Activated CD4-positive, alpha-beta T cell treated with anti-CD3 and anti-CD28 coated beads, Interleukin-10, Interleukin-2, amounts not matched to agents 100 ng/mL and 50 ng/mL, durations not matched to agents 16 hours and 8 hours (primary cell): ENCODE results near the gene NAPEPLD.
"Not testable (repeated sequence)": the region's sequence is repeated elsewhere in the genome, so short reads cannot be mapped to it uniquely, and the experiment has no call there.

Experiments used
- DNase-seq: peaks from one replicate; pipeline ENCODE4 v3.0.0-alpha.2; 2020

The NAPEPLD gene

DNA sequence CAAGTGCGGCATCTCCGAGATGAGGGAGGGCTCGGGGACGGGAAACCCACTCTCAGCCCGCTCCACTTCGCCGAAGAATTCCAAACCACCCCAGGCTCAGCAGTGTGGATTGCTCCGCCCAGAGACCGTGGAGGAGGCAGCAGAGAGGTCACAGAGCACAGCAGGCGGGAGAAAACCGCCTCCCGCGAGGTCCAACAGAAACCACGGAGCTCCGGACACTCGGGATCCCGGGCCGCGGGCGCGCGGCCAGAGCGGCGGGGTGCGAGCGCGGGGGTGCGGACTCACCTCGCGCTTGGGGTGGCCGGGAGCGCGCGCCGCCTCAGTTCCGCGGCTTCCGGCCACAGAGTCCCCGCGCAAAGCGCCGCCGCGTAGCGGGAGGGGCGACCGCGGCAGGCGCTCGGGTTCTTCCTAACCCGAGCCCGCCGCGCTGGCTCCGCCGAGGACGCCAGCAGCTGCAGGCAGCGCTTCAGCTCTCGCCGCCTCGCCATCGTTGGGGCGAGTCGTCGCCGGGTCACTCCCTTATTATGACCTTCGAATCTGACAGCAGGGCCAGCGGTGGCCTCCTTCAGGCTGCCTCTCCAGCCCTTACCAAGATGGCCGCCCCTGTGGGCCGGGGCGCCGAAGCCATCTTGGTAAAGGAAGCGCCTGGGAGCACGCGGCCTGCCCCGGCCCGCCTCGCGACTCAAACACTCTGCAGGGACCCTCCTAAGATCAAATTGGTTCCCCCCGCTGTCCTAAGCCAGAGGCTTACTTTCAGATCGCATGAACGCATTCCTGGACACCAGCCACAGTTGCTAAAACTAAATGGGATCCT lies at the start of gene NAPEPLD:
Gene NAPEPLD, minus strand, starts transcription at position 106 of the 814 bp plus-strand sequence. CDS start 20,323 bp downstream, outside the sequence.
- peak; percentile 77 for DNase-seq

DNA sequence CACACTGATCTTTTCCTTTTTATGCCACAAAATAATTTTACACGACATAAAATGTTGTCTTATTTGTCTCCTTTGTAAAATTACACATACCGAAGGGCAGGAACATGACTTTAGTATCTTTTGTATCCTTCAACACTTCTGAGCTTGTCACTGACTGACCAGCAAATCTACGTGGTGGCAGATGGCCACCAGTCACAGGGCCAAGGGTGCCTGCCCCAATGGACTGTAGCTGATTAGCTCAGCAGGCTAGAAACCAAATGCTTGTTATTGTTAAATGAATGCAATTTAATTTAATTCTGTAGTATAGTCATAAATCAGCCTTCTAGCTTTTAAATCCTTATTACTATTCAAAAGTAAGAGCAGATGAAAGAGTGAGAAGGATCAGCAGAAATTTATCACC lies 49.2 kb upstream of the NAPEPLD start:
- not testable (repeated sequence) for DNase-seq

DNA sequence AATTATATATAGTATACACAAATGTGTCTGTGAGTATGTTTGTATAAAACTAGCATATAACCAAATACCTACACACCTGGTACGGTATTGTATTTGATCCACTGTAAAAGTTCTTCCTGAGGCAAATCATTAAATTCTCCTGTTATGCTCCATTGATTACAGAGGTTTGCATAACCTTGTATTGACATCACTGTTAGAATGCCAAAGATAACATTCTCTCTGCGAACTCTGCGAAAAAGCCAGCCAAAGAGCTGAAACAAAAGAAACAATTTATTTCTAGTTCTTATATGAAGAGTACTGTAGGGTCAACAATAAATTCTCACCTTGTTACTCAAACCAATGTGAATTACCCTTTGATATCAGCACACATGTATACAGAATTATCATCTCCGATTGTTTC lies 46.5 kb upstream of the NAPEPLD start:
- DNase-seq, result not testable (repeated sequence)

DNA sequence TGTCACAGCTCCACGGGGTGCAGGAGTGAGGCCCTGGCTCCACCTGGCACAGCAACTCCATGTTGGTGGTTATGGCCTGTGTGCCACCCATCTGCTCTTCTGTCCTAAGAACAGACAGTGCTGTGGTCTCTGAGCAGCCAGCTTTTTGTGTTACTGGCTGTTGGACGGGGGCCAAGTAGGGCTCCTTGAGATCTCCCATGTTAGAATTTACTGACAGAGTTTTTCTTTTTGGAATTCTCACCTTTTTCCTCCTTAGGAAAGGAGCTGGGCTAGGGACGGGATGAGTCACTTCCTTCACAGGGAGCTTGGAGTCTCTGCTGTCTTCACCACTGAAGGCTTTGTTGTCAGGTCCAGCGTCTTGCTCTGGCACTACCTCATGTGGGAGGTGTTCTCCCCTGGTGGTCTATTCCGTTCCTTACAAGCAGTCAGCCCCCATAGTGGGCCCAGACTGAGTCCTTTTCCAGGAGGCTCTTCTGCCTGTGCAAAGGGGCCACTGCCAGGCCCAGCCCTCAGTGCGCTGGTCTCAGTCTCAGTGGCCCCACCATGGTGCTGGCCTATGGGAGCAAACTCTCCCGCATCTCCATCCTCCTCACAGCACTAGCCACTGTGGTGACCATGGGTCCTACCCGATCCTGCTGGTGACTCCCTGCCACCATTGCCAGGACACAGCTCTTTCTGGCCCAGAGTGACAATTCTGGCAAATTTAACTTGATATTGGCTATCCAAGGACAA lies 23.7 kb upstream of the NAPEPLD start:
- DNase-seq, result not testable (repeated sequence)

DNA sequence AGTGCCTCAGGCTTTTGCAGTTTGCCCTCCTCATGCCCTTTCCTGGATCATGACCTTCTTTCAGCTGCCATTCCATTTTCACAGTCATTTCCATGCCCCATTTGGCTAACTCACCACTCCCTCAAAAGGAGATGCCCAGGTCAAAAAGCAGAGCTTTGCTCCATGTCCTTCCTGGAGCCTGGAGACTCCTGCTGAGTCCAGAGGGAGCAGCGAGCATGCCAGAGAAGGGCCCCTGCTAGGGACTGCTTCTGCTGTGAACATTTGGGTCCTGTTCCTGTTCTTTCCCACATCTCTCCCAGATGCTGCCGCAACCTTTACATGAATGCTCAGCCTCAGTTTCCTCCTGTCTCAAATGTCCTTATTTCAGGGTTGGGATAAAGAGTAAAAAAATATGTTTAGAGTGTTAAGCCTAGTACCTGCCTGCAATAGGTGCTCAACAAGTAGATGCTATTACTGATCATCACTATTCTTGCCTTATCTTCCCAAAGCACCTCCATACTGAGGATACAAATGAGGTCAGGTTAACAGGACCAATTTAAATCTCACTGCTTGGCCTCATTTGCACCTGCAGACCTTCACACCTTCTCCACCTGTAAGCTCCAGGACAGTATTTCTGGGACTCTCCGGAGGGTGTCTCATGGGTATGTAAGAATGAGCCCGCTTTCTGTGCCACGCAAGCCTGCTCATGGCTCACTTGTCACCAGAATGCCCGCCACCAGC lies 23.0 kb upstream of the NAPEPLD start:
- DNase-seq, result not testable (repeated sequence)

DNA sequence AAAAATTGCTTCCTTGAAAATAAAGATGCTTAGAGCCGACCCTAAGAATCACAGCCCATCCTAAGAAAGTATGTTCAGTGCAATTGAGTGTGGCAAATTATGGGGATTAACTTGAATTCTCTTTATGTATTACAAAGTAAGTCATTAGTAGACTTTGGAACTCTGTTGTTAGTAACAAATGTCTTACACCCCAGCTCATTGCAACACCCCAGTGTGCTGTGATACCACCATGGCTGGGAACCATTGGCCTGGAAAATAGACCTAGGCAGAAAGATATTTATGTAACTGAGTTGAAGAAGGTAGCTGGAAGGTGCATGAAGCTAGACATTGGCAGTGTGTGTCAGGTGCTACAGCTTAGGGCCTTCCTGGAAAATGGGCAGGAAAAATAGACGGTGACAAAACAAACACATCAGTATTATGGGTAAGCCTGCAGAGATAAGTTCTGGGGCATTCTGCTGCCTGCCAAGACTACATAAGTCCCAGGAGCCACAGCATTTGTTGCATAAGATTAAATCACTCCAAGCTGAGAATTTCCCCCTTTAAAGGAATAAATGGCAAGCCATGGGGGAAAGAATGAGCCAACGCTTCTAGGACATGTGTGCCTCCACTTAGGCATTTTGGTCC lies 18.1 kb upstream of the NAPEPLD start:
- not testable (repeated sequence) for DNase-seq

DNA sequence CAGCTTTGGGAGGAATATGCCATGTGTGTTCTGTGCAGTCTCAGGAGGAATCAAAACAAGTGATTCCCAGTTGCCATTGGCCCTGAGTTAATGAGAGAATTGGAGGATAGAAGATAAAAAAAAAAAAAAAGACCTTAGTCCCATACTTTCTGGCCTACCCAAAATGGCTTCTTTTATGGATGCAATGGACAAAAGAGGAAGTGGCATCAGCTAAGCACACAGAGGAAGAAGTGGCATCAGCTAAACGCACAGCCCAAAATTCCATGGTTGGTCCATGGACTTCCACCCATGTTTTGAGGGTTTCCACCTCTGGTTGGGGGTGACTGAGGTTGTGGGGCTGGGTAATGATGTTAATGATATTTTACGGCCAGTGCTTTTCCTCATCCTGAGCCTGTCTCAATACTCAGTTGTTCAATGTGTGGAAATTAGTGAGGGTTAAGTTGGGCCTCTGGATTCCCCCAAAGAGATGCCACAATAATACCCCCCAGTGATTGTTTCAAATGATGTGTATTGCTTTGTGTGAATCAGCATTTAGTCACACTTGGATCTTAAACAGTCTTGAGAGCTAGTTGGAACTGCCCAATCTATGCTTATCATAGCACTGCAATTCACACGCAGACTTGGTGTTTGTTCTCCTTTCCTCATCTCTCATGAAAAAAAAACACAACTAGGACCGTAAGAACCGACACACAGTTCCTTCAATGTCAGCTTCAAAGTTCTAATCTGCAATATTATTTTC lies 14.4 kb upstream of the NAPEPLD start:
- DNase-seq, result not testable (repeated sequence)

DNA sequence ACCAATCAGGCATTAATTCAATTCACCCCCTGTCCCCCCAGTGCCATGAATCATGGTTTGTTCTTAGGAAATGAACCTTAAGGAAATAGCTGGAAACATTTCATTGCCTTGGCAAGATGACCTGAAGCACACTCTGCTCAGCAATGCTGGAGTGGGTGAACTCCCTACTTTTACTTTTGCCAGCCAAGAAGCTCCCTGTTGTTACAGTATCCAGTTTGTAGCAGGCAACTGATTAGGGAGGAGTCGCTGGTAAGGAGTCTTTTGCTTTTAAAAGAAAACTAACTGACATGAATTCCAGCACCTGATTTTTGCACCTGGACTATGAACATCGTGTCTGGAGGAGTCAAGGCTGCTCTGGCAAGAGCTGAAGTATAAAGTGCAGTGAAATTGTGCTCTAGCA lies 13.7 kb upstream of the NAPEPLD start:
- not testable (repeated sequence) for DNase-seq

DNA sequence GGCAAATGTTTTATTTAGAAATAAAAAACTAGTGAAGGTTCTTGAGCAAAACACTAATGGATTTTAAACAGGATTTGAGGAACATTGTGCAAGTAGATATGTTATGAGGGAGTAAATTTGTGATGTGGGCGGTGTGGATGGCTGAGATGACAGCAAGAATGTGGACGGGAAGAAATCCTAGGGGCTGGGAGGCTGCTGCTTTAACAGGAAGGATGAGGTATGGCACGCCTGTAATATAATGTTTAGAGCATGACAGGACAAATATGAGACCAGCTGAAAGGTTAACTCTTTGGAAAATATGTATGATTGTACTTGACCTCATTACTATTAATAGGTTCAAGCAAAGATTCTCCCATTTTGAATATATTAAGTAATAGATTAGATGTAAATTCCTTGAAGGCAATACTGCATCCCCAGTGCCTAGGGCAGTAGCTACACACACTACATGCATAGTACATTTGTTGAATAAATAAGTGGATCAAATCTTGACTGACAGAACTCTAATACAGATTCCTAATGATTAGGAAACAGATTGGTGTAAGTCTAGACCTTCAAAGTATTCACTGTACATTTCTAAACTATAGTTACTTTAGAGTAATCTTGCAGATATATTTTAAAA lies 13.2 kb upstream of the NAPEPLD start:
- DNase-seq, result not testable (repeated sequence)

DNA sequence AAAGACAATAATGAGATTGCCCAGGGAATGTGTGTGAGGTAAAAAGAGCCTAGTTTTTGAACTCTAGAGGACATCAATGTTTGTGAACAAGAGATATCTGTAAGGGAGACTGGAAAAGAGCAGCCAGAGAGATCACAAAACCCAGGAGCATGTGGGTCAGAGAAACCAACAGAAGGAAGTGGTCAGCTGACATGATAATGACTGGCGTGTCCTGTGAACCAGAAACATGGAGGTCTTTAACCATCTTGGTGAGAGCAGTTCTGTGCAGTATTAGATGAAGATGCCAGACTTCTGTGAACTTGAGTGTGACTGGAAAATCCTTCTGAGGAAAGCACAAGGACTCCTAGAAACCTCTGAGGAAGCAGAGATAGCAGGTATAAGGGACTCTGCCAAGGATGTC lies 10.2 kb upstream of the NAPEPLD start:
- not testable (repeated sequence) for DNase-seq

DNA sequence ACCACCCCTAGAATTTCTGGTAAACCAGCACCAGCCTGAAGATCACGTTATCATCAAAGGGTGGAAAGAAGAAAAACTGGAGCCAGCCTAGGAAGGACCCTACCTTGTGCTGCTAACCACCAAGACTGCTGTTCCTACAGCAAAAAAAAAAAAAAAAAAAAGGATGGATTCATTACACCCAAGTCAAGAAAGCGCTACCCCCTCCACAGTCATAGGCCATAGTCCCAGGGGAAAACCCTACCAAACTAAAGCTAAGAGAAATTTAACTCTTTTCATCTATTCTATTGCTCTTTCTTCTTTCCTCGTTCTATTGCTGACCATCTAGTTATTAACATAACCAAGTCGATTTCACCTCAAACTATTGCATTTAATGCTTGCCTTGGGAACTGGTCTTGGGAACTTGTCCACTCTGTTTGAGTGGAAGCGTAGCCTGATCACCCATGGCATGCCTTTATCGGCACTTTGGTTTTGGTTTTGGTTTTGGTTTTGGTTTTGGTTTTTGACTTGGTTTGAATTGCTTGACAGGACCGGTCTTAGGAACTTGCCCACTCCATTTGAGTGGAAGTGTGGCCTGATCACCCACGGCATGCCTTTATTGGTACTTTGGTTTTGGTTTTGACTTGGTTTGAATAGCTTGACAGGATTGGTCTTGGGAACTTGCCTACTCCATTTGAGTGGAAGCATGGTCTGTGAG lies 6.6 kb upstream of the NAPEPLD start:
- DNase-seq, result peak; percentile 59

DNA sequence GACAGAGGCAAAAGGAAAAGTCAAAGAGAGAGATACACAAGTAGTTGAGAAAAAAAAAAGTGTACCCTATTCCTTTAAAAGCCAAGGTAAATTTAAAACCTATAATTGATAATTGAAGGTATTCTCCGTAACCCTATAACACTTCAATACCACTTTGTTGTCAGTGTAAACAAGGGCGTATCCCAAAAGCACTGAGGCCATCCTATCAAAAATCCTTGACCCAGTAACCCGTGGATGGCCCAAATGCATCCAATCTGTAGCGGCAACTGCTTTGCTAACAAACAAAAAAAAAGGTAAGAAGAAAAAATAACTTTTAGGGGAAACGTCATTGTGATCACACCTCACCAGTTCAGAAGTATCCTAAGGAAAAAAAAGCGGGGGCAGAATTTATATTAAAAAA lies 5.1 kb upstream of the NAPEPLD start:
- no peak for DNase-seq

DNA sequence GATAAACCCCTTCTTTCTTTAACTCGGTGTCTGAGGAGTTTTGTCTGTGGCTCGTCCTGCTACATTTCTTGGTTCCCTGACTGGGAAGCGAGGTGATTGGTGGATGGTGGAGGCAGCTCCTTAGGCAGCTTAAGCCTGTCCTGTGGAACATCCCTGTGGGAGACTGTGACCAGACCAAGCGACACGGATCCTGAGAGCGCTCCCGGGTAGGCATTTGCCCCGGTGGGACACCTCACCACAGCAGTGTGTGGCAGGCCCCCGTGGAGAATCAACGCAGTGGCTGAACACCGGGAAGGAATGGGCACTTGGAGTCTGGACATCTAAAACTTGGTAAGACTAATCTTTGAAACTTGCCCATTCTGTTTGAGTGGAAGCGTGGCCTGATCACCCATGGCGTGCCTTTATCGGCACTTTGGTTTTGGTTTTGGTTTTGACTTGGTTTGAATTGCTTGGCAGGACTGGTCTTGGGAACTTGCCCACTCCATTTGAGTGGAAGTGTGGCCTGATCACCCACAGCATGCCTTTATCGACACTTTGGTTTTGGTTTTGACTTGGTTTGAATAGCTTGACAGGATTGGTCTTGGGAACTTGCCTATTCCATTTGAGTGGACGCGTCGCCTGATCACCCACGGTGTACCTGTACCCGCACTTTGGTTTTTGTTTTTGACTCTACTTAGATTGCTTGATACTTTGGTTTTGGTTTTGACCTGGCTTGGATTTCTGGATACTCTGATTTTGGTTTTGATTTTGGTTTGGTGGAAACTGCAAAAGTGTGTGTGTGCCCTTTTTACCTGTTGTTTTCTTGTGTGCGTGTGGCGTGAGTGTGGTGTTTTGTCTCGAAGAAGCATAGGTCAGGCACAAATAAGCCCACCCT lies 4.1 kb upstream of the NAPEPLD start:
- not testable (repeated sequence) for DNase-seq

DNA sequence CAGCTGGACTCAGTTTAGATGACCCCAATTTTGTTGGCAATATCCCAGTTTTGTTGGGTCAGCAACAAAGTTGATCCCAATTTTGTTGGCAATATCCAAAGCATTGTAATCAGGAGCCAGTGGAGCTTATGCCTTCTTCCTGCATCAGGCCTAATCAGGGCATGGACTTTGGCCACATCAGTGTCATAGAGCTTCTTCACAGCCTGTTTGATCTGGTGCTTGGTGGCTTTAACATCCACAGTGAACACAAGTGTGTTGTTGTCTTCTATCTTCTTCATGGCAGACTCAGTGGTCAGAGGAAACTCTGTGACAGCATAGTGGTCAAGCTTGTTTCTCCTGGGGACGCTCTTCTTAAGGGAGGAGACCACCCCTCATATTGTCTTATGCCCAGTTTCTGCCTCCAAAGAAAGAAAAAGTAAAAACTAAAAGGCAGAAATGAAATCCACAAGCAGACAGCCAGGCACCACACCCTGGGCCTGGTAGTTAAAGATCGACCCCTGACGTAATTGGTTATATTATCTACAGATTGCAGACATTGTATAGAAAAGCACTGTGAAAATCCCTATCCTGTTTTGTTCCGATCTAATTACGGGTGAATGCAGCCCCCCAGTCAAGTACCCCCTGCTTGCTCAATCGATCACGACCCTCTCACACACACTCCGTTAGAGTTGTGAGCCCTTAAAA lies 3.2 kb upstream of the NAPEPLD start:
- not testable (repeated sequence) for DNase-seq

DNA sequence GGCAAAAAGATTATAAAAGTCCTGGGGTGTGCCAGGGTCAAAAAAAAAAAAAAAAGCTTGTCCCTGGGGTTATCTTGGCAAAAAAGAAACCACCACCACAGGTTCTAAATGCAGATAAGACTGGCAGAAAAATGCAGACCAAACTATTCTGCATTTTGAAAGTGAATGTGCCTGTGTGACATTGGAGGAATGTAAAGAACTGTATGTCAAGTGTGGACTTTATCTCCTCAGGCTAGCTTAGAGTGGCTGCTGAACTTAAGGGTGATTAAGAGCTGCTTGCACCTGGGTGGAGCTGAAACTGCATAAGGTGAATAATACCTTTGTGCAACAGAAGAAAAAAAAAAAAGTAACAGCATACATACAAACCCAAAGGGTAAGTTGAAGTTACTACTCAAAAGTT lies 1.3 kb upstream of the NAPEPLD start:
- DNase-seq, result no peak

DNA sequence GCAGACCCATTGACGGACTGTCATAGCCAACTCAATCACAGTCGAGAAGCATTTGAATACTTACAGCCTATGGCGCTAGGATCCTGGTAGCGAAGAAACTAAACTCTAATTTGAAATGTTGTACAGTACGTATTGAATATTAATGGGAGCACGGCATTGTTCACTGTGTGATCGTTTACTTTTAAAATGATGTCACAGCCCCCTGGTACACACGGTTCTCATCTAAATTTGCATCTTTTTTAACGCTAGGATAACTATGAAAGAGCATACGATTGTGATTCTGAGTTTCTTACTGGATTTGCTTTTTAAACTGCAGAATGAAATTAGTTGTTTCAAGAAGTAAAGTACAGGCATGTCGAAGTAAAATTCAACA lies 895 bp upstream of the NAPEPLD start:
- no peak for DNase-seq

DNA sequence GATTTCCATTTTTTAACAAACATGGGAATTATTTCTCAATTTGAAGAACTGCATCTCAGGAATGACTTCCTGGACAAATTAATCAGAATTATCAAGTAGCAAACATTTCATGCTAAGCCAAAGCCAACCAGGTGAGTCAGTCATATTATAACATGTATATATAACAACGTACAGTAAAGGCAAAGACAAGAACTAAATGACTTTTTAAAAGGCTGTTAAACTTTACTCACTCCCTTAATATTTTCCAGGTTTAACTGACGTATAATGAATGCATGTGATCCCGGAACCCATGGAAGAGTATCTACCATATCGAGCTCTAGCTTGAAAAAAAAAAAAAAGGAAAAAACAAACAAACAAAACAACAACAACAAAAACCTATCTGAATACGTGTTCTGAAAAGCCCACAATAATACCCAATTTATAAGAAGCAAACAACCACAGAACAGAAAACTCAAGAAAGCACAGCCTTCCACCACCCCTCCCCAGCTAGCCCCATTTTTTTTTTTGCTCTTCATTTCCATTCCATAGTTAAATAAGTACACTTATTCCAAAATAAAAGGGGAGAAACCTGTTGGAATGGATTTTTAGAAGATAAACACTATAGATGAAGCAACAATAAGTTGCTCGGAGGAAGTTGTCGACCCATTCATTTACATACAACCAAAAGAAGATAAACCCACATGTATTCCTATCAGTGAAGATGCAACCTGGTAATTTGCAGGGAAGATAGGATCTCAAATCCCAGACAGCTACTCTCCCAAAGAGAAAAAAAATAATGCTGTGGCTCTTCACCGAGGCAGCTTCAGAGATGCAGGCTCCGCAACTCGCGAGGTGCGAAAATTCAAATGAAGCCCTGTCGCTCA lies 537 bp downstream of the NAPEPLD start:
- no peak for DNase-seq

DNA sequence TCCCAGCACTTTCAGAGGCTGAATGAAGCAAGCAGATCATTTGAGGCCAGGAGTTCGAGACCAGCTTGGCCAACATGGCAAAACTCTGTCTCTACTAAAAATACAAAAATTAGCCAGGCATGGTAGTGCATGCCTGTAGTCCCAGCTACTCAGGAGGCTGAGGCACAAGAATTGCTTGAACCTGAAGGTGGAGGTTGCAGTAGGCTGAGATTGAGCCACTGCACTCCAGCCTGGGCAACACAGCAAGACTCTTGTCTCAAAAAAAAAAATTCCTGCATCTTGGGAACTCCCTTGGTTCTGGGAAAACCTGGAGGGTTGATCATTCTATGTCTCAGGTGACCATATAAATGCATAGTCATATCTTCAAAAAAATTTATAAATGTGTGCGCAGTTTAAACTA lies 4.1 kb downstream of the NAPEPLD start:
- DNase-seq, result not testable (repeated sequence)

DNA sequence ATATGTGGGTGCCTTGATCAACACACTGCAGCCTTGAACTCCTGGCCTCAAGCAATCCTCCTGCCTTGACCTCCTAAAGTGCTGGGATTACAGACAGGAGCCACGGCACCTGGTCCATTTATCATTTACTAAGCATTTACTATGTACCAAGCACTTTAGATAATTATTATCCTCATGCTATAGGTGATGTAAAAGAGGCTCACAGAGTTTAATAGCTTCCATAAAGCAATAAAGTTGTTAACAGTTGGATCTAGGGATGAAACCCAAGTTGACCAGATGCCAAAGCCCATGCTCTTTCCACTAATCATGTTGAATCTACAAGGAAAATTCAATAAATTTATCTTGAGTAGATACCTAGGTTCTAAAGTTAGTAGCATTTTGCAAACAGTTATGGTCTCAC lies 5.0 kb downstream of the NAPEPLD start:
- no peak for DNase-seq
